SU-DHL-6 (cell line): ENCODE data around the gene HRC.
"Not testable (repeated sequence)": the region's sequence is repeated elsewhere in the genome, so short reads cannot be mapped to it uniquely, and the experiment has no call there.

Experiments
- EZH2phosphoT487 ChIP-seq: fragments of 200-600 bp; sonication (generic), shearing (Covaris generic); conservative IDR thresholded peaks from 2 replicates; pipeline ENCODE4 v1.6.1; 2018; ENCODE audit warnings: mild to moderate bottlenecking, antibody characterized with exemption, low read length, moderate library complexity, mixed read lengths
- TF ChIP-seq, protein P1 (sequence below): fragments of 200-600 bp; sonication (generic); IDR thresholded peaks from one replicate; pipeline ENCODE4 v1.5.1; 2017; ENCODE audit warnings: antibody characterized with exemption, mild to moderate bottlenecking, low read length, moderate library complexity; ENCODE audit not compliant: insufficient read depth, poor library complexity, severe bottlenecking

DNA sequence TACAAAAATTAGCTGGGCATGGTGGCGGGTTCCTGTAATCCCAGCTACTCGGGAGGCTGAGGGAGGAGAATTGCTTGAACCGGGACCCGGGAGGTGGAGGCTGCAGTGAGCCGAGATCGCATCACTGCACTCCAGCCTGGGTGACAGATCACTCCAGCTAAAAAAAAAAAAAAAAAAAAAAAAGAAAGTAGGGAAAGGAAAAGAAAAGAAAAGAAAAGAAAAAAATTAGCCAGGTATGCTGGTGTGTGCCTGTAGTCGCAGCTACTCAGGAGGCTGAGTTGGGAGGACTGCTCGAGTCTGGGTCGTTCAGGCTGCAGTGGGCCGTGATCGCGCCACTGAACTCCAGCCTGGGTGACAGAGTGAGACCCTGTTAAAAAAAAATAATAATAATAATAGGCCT is 28.0 kb downstream of the HRC start:
- TF ChIP-seq, protein P1, sequence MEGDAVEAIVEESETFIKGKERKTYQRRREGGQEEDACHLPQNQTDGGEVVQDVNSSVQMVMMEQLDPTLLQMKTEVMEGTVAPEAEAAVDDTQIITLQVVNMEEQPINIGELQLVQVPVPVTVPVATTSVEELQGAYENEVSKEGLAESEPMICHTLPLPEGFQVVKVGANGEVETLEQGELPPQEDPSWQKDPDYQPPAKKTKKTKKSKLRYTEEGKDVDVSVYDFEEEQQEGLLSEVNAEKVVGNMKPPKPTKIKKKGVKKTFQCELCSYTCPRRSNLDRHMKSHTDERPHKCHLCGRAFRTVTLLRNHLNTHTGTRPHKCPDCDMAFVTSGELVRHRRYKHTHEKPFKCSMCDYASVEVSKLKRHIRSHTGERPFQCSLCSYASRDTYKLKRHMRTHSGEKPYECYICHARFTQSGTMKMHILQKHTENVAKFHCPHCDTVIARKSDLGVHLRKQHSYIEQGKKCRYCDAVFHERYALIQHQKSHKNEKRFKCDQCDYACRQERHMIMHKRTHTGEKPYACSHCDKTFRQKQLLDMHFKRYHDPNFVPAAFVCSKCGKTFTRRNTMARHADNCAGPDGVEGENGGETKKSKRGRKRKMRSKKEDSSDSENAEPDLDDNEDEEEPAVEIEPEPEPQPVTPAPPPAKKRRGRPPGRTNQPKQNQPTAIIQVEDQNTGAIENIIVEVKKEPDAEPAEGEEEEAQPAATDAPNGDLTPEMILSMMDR: not testable (repeated sequence)
- not testable (repeated sequence) for TF ChIP-seq EZH2phosphoT487
